C4-2B (cell line): ENCODE measurements around the gene FCN2.

Source experiments
- H3K27ac ChIP-seq: fragments of 450-650 bp; 2 replicates; pipeline ENCODE4 v1.5.1; 2017
- ZFX ChIP-seq: fragments of 450-650 bp; IDR thresholded peaks from 2 replicates; pipeline ENCODE4 v1.6.1; 2017
- TF ChIP-seq, protein P1 (sequence below): fragments of 450-650 bp; conservative IDR thresholded peaks from 2 replicates; pipeline ENCODE4 v1.5.1; 2017; ENCODE audit warnings: mild to moderate bottlenecking

FCN2 gene

DNA sequence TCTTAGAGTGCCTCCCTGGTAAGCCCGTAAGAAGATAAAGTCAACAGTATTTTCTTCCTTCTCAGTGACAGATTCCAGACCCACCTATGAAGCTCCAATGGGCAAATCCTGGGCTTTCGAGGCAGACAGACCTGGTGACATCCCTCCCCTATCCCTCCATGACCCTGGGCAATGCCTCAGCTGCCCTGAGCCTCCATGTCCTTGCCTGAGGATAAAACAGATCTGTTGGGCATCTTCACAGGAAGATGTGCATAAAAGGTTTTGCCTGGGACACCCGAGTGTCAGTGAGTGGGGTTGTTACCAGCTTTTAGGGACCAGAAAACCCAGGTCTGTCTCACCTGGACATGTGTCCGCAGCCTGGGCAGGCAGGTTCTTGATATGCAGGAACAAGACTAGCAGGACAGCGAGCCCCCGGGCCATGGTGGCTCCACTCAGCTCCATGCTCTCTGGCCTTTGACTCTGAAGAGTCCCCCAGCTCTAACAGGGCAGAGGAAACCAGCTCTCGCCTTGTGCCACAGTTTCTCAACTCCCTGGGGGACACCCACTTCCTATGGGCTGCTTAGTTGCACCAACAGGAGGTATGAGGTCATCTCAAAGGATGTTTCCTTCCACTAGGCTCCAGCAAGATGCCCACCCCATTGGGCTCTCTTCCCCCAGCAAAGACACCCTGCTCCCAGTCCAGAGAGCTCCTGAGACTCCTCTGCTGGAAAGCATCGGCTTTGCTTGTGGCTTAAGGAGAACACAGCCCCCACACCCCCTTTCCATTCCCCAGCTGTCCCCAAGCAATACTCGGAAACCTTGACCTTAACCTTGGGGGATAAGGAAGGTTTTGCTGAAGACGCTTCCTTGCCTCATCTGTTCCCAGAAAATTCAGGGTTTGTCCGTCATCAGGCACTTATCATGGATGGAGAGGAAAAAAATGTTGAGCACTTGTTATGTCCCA is 37.1 kb downstream of the FCN2 start, which contains the start of gene FCN1:
Gene FCN1 (minus strand): TSS at position 482 of the 943 bp plus-strand sequence. CDS start 41 bp downstream, at position 441.
- TF ChIP-seq, protein P1, sequence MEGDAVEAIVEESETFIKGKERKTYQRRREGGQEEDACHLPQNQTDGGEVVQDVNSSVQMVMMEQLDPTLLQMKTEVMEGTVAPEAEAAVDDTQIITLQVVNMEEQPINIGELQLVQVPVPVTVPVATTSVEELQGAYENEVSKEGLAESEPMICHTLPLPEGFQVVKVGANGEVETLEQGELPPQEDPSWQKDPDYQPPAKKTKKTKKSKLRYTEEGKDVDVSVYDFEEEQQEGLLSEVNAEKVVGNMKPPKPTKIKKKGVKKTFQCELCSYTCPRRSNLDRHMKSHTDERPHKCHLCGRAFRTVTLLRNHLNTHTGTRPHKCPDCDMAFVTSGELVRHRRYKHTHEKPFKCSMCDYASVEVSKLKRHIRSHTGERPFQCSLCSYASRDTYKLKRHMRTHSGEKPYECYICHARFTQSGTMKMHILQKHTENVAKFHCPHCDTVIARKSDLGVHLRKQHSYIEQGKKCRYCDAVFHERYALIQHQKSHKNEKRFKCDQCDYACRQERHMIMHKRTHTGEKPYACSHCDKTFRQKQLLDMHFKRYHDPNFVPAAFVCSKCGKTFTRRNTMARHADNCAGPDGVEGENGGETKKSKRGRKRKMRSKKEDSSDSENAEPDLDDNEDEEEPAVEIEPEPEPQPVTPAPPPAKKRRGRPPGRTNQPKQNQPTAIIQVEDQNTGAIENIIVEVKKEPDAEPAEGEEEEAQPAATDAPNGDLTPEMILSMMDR: no peak
- no peak for TF ChIP-seq ZFX
- no peak within 1 kb of the TSS for H3K27ac ChIP-seq

DNA sequence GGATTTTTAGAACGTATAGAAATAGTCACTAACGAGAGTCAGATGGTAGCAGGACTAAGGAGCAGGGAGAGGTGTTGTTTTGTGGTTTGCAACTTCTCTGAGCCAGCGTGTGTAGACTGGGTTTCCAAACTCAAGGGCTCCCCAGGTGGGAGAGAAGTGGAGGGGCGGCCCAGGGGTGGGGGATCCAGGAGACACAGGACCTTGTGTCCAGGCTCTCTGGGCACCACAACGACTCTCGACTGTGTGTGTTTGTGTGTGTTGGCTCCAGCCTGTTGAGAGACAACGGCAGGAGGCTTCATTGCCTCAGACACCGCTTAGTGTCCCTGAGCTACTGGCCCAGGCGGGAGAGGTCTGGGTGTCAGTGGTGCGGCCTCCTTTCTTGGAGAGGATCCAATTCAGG is 38.0 kb downstream of the FCN2 start:
- no peak overlapping the region for H3K27ac ChIP-seq
- TF ChIP-seq, protein P1: no peak
- TF ChIP-seq ZFX: no peak

DNA sequence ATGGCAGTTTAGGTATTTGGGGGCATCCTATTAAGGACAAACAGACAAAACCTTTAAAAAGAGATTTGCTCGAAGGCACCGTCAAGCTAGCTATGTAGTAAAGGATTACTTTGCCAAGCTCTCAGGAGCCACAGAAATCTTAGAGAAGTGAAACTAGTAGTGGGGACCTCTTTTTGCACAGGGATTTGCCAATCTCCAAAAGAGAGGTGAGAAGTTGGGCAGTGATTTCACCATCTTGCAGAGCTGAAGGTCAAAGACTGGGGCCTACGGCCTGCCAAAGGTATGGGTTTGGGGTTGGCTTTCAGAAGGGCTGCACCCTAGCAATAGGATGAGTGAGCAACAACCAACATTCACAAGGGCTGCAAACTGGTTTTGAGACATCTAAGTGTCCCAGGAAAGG is 38.7 kb downstream of the FCN2 start:
- H3K27ac ChIP-seq: no peak overlapping the region
- TF ChIP-seq, protein P1: no peak
- no peak for TF ChIP-seq ZFX

DNA sequence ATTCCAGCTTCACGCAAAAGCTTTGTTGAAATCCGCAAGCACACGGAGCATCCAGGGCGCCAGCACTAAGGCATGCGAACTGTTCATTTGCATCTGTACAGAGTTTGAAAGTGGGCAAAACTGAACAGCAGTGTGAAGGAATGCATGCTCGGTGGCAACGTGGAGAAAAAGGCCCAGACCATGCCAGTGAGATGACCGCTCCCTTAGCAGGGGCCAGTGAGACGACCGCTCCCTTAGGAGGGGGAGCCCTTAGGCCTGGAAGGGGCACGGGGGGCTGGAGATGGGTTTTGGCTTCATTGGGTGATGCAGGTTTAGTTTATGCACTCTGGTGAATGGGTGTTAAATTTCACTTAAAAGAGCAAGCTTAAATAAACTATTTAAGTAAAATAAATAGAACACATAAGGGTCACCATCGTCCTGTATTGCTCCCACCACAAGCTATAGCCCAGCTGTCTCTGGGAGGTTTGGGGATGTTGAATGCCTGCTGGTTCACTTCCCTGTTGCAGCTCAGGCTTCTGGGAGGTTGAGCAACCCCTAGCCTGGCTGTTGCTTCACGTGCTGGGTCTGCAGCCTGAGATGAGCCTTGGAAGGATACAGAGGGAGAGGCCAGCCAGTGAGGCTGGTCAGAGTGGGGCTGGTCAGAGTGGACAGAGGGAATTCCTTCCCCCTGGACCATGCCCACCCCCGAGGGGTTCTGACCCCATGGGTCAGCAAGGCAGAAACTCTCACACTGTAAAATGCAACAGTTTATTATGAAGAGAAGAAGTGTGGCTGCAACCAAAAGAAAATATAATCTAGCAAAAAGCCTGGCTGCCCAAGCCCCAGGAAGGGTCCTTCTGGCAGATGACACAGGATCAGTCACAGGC is 41.7 kb downstream of the FCN2 start:
- no peak overlapping the region for H3K27ac ChIP-seq
- TF ChIP-seq ZFX: no peak
- TF ChIP-seq, protein P1: no peak

DNA sequence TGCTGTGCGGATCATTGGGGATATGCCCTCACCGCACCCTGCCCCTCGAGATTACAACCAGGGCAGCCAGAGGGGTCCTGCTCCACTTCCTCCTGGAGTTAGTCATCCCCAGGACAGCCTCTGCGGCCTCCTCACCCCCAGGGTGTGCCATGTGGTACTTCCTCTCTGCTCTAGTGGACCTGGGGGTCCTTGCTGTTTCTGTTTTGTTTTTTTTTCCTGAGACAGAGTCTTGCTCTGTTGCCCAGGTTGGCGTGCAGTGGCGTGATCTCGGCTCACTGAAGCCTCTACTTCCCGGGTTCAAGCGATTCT is 42.3 kb downstream of the FCN2 start:
- TF ChIP-seq, protein P1: no peak
- TF ChIP-seq ZFX: no peak
- H3K27ac ChIP-seq: no peak overlapping the region

DNA sequence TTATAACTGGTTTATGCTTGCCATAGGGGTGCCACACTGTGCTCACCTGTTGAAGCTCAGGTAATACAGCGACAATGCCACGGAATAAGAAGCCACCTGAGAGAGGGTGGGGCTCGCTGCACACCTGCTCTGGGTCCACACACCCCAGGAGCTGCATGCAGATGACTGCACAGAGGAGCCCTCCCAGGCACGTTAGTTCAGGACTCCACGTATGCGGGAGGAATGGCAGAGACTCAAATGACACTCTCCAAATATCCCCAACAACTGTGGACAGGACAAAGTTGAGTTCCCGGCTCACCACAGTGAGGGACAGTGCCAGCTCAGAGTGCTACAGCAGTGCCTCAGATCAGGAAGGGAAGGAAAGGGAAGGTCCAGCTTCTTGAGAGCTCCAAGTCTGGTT is 42.9 kb downstream of the FCN2 start:
- H3K27ac ChIP-seq: no peak overlapping the region
- TF ChIP-seq, protein P1: no peak
- TF ChIP-seq ZFX: no peak

DNA sequence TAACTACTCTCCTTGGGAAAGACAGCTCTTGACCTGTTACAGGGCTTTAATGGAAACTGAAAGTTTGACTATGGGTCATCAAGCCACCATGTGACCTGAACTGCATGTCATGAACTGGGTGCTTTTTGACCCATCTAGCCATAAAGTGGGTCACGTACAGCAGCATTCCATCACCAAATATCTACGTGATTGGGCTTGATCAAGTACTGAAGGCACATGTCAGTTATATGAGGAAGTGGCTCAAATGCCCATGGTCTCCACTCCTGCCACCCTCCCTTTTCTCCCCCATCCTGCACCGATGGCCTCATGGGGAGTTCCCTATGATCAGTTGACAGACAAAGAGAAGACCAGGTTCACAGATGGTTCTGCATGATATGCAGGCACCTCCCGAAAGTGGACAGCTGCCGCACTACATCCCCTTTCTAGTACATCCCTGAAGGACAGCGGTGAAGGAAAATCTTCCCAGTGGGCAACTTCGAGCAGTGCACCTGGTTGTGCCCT is 44.5 kb downstream of the FCN2 start:
- no peak overlapping the region for H3K27ac ChIP-seq
- TF ChIP-seq ZFX: no peak
- TF ChIP-seq, protein P1: no peak
